NCI-H1092 treated with DMSO at 0.1 percent for 48 hours (cell line): ENCODE measurements around the gene SYCN.

Experiments
- DNase-seq: peaks from one replicate; lab custom pipeline; 2025; lab: John Stamatoyannopoulos, UW

SYCN gene

GRCh38 chr19:39155741-39156140, 48.3 kb downstream of the SYCN start:
- DNase-seq, result no peak

GRCh38 chr19:39155114-39155700, 48.9 kb downstream of the SYCN start:
- no peak for DNase-seq

- no peak for DNase-seq
Measured at GRCh38 chr19:39154629-39155100, 49.4 kb downstream of the SYCN start.

GRCh38 chr19:39154100-39154628, 49.9 kb downstream of the SYCN start:
- no peak for DNase-seq
